ENCODE results near the gene MOBP.

MOBP gene

GRCh38 chr3:39531066-39531465 lies 63.6 kb downstream of the MOBP start:
- no peak for DNase-seq (ENCODE audit: low read depth)
- TF ChIP-seq CTCF (IDR thresholded peaks at IDR 0.05; ENCODE audit: control insufficient read depth, insufficient read depth, low read depth, low read length, missing control alignments) = no peak
- no peak overlapping the region for H3K4me3 ChIP-seq (ENCODE audit: control insufficient read depth, low read depth, low read length)

- TF ChIP-seq CTCF (IDR thresholded peaks at IDR 0.05; ENCODE audit: control insufficient read depth, insufficient read depth, low read depth, low read length, missing control alignments) = no peak
- no peak for DNase-seq (ENCODE audit: low read depth)
Measured at GRCh38 chr3:39531665-39532064, 64.2 kb downstream of the MOBP start.

GRCh38 chr3:39532777-39533176 lies 65.3 kb downstream of the MOBP start:
- TF ChIP-seq CTCF (IDR thresholded peaks at IDR 0.05; ENCODE audit: control insufficient read depth, insufficient read depth, low read depth, low read length, missing control alignments) = no peak
- no peak for DNase-seq (ENCODE audit: low read depth)
- H3K4me3 ChIP-seq (ENCODE audit: control insufficient read depth, low read depth, low read length) = no peak overlapping the region

More at GRCh38 chr3:39531665-39532064, 64.2 kb downstream of the MOBP start:
- H3K4me3 ChIP-seq (ENCODE audit: control insufficient read depth, low read depth, low read length) = no peak overlapping the region

GRCh38 chr3:39533226-39533625 lies 65.7 kb downstream of the MOBP start:
- TF ChIP-seq CTCF (IDR thresholded peaks at IDR 0.05; ENCODE audit: control insufficient read depth, insufficient read depth, low read depth, low read length, missing control alignments) = no peak
- no peak for DNase-seq (ENCODE audit: low read depth)
- H3K4me3 ChIP-seq (ENCODE audit: control insufficient read depth, low read depth, low read length) = no peak overlapping the region

- no peak for TF ChIP-seq CTCF (IDR thresholded peaks at IDR 0.05; ENCODE audit: control insufficient read depth, insufficient read depth, low read depth, low read length, missing control alignments)
- H3K4me3 ChIP-seq (ENCODE audit: control insufficient read depth, low read depth, low read length) = no peak overlapping the region
- DNase-seq (ENCODE audit: low read depth) = no peak
Measured at GRCh38 chr3:39540162-39540921, 72.9 kb downstream of the MOBP start.

GRCh38 chr3:39541442-39541841 lies 74.0 kb downstream of the MOBP start:
- TF ChIP-seq CTCF (IDR thresholded peaks at IDR 0.05; ENCODE audit: control insufficient read depth, insufficient read depth, low read depth, low read length, missing control alignments) = no peak
- DNase-seq (ENCODE audit: low read depth) = no peak
- H3K4me3 ChIP-seq (ENCODE audit: control insufficient read depth, low read depth, low read length) = no peak overlapping the region
